ENCODE data around the gene NME9.

Gene NME9

DNA sequence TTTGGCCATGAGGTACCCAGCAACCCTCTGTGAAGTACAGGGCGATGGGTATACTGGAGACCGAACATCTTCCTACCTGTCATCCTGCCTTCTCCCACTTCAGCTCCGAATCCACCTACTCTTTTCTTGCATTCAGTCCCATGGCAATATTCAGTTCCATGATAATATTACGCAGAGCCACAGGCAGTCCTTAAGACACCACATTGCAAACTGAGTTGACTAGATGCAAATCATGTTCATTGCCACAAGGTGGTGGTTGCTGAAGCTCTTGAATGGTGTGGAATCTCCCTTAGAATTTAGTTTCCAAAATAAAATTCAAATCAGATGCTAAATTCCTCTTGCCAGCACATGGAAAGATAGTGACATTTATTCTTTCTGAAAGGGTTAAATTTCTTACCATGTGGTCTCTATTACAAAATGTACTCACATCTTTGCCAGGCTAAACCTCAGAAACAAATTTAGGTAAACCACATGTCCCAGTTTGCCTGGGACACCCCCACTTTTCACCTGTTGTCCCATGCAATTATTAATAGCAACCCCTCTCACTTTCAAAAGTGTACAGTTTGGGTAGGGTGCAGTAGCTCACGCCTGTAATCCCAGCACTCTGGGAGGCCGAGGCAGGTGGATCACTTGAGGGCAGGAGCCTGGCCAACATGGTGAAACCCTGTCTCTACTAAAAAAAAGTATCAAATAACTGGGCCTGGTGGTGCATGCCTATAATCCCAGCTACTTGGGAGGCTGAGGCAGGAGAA, 1.7 kb upstream of the NME9 start:
- DNase-seq: no peak

DNA sequence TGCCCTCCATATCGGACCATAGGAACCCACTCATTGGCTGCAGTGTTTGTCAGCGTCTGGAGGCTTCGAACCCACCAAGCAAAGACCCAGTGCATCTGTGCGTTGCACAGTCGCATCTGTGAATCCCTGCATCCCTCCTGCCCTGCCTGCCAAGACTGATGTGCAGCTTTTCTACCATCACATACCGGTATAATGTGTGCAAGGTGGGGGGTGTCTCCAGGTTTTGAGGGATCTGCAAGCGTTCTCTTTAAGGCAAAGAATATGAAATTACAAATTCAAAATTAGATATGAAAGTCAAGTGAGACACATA, 288 bp upstream of the NME9 start:
- no peak for DNase-seq

DNA sequence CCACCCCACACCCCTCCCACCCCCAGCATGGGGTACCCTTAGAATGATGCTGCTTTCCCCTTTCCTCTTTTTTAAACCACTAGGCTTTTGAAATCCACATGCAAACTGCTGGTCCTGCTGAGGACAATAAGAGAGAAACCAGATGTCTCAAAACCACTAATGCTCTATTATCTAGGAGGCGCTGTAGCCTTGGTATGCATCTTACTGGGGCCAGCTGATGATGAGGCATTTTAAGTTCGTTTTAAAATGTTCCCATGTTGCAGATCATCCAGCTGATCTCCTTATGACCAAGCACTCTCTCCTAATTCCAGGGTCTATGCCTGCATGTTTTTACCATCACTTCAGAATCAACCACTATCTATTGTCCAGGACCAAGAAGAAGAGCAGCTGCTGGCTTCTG, 1.3 kb downstream of the NME9 start:
- no peak for DNase-seq

DNA sequence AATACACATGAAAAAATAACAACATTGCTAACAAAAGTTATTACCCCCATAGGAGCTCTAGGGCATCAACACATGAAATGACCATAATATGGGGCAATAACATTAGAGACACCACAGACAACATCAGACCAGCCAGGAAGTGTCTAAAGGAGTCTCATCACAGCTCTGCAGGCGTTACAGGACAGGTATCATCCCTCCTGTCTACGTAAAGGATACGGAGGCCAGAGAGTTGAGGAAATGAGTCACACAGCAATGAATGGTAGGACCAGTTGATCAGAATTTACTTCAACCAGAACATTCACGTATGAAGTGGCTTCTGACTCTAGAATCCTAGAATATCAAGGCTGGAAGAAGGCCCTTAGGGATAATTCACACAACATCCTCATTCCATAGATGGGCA, 1.8 kb downstream of the NME9 start:
- DNase-seq: no peak

DNA sequence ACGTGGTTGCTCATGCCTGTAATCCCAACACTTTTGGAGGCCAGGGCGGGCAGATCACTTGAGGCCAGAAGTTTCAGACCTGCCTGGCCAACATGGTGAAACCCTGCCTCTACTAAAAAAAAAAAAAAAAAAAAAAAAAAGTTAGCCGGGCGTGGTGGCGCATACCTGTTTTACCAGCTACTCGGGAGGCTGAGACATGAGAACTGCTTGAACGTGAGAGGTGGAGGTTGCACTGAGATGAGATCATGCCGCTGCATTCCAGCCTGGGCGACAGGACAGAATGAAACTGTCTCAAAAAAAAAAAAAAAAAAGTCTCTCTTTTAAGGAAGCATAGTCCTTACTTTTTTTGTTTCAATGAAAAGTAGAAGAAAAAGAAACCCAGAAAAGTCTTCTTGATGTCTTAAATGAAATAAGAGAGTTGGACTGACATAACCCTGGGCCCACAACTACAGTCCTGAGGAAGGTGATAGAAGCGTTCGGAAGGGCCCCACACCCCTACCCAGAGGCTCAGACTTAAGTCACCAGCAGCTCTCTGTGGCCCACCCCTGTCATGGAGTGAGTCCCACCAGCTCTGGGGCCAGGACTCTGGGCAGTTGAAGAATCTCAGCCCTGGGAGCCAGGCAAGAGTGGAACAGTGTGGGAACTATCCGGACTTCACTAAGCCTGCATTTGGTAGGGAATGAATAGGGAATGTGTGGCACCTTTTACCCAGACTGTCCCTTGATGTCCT, 2.6 kb downstream of the NME9 start:
- no peak for DNase-seq

DNA sequence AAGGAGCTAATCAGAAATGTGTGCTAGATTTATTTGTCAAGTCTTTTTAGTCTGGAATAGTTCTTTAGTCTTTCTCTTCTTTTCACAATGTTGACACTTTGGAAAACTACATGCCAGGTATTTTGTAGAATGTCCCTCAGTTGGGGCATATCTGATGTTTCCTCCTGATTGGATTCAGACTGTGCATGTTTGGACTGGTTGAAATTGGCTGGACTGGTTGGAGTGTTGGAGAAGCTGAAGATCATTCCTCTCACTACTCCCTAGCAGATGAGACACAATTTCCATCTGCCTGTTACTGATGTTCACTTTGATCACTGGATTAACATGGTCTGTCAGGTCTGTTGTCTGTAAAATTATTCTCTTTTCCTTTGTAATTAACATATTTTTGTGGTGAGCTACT, 3.7 kb downstream of the NME9 start:
- DNase-seq: no peak

DNA sequence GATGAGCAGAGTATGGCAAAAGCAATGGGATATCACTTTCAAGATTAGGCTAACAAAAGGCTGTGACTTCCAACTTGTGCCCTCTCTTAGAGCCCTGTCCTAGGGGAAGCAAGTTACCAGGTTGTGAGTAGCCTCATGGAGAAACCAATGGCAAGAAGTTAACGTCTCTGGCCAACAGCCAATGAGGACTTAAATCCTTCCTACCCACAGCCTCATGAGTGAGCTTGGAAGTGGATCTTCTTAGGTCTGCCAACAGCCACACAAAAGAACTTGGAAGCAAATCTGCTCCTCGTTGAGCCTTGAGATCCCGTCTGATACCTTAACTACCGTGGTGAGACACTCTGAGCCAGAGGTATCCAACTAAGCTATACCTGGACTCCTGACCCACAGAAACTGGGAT, 5.7 kb downstream of the NME9 start:
- no peak for DNase-seq

DNA sequence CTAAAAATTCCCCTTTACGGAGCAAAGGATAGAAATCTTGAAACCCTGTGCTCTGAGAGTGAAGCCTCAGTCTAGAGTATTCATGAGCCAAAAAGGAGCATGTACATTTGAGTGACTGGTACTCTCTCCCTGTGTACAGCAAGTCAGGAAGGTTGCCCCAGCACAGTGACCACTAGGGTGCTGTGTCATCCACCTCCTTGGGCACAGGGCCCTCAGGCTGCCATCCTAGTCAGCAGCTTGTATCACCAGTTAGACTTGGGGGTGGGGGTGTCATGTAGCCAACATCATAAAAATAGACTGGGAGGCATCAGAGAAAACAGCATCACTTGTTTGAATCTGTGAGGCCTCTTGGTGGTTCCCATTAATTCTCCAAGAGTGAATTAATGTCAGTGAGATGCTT, 12.0 kb downstream of the NME9 start:
- no peak for DNase-seq

DNA sequence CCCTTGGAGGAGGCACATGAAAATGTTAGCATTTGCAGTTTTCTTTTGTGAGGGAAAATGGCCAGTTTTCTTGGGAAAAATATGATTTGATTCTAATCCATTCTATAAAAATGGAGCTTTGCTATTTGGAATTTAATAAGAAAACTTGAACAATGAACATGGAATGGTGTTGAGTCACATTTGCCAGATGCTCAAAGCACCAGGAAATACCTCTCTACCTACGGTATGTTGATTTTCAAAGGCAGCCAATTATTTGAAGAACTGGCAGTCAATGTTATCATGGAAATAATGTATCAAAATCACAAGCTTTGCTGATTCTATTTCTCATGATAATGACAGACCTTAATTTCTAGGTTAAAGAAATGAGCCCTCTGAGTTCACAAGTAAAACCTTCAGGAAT, 14.9 kb downstream of the NME9 start:
- DNase-seq: no peak

DNA sequence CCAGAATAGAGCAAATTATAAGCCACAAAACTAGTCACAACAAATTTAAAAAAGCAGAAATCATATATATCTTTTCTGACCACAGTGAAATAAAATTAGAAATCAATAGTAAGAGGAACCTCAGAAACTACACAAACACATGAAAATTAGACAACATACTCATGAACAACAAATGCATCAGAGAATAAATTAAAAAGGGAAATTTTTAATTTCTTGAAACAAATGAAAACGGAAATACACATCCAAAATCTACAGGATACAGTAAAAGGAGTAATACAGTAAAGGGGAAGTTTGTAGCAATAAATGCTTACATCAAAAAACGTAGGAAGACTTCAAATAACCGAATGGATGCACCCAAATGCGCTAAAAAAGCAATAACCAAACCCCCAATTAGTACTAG, 19.2 kb downstream of the NME9 start:
- no peak for DNase-seq

DNA sequence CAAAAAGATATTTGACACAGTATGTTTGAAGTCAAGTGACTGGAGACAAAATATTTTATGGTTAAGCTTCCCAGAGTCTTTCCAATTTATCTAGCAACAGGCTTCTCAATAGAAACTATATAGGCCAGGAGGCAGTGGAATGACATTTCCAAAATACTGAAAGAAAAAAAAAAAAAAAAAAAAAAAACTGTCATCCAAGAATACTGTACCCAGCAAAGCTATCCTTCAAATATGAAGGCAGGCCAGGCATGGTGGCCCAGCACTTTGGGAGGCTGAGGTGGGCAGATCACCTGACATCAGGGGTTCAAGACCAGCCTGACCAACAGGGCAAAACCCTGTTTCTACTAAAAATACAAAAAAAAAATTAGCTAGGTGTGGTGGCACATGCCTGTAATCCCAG, 20.9 kb downstream of the NME9 start:
- DNase-seq: no peak

DNA sequence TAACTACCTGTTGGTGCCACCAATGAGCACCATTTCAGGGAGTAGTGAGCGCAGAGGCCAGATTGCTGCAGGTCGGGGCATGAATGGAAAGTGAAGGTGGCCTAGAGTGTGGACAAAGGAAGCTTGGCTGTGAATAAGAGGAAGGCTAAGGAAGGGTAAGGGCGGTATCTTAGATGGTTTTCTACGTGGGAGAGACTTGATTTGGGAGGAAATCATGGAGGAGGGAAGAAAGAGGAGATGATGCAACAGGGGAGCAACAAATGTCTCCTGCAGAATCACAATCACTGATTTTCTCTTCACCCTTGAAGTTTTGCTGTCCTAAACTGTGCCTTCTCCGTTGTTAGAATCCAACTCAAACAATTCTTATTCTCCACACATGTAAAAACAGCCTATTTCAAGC, 21.8 kb downstream of the NME9 start:
- DNase-seq: no peak

DNA sequence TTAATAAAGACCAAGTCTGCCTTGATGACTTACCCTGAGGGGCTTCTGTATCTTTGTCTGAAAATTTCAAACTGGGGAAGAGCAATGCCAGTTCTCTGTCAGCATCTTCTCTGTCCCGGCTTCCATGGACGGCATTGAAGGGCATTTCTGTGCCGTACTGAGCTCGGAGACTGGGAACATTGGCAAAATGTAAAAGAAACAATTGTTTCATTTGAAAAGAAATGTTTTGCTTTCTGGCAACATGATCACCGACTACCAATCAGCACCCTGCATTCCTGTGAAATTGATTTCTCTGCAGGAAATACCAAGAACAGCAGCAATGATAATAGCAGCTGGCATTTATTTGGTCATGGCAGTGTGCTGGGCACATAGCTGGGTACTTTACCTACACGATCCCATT, 26.2 kb downstream of the NME9 start:
- DNase-seq: no peak

DNA sequence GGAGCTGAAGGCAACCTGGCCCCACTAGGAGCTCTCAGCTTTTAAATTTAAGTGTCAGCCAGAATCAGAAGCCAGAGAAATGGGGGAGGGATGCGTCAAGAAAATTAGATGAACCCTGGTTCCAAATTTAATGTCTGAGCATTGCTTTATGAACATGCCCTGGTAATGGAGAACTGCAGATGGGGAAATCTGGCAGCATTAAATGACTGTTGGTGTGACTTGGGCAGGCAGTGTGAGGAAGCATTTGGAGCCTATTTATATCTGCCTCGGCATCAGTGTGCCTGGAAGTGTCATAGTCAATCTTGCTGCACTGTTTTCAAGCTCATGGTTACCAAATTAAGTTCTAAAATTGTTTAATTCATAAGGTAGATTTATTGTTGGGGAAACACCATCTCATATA, 29.0 kb downstream of the NME9 start:
- no peak for DNase-seq

DNA sequence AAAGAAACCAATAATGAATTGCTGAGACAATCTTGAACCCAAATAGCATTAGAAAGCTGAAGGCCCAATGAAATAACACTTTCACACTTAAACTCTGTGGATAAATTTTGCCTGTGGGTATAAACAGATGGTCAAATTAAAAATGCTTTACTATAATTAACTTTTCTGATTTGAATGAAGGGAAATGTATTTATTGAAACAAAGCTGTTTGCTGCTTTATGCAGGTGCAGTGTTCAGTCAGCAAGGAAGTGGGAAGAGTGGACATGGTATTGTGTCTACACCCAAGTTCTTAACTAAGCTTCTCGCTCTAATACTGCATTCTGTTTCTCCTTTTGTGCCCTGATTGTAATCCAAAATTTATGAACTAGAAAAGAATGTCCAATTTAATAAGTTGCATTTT, 31.8 kb downstream of the NME9 start:
- no peak for DNase-seq

DNA sequence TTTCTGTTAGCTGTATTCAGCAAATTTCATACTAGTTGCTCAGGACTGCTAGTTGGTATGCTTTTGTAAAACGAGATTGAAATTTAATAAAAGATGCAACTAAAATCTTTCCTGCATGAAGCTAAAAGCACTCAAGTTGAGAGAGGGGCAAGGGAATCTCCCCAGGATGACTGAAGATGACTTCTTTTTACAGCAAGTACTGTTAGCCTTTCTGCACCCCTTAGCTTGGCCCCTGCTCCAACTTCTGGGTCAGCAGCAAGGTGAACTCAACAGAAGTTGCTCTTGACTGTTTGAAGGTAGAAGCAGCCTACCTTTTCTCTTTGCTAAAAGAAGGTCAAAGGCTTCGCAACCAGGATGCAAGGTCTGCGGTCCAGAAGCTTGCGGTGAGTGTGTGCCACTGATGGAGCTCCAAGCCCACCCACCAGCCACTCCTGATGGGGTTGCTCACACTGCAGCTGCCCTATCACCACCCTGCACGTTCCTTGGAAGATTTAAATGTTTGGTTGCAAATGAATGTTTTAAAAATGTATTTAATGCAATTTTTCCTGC, 32.5 kb downstream of the NME9 start:
- DNase-seq: no peak

DNA sequence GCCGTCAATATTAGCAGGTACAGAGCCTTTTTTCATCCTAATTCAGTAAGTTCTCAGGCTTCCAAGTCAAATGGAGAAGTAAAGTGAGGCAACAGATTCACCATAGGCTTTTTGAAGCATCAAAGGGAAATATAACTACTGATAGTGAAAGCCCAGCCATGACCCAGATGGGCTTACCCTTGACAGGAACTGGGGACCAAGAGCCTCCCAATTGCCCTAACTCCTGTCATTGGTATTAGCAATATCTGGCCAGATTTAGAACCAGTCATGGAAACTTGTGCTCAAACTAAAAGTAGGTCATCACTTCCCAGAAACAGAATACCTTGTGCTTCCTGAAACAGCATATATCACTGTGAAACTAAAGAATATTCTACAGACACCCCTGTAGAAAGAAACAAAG, 33.0 kb downstream of the NME9 start:
- no peak for DNase-seq

DNA sequence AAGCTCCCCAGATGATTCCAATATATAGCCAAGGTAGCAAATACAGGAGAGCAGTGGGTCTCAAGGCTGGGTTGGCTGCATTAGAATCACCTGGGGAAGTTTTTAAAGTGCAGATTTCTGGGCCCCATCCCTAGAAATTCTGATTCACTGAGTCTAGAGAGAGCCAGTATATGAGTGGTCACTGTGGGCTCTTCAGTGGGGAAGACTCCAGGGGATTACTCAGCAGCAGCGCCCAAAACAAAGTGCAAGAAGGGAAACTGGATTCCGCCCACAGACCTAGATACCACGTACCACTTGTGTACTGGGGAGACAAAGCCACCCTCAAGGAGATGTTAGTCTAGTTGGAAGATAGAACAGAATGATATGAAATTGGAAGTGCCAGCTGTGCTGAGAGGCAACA, 40.0 kb downstream of the NME9 start:
- no peak for DNase-seq

DNA sequence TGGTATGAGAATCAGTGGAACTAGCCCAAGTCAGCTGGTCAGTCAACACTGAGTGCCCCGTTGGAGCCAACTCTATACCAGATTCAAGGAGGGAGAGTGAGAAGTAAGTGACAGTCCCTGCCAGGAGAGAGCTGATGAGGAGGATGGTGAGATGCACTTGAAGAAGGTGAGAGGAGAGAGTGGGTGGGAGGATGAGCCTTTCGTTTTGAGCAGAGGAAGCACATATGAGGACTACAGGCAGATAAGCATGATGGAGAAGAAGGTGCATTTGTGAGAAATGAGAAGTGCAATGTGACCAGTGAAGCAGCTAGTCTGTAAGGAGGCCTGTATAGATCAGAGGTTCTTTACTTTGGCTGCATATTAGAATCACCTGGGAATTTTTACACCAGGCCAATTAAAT, 40.4 kb downstream of the NME9 start:
- no peak for DNase-seq

DNA sequence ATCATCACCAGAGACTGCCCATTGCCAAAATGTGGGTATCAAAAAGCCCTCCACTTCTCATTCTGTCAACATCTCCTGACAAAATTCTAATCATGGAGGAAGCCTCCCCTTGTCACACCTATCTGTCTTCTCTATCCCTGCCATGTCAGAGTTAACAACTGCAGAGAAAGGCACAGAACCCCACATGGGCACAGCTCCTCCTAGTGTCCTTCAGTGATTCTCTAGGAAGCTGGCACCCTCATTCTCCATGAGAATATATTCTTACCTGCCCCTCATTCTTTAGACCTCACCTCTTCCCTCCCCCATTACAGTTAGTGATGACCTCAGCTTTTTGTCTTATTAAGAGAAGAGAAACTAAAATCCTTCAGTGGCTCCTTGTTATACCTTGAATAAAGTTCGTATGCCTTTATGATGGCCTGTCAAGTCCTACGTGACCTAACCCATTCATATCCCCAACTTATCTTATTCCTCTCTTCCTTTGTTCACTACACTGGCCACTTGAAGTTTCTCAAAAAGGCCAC, 44.6 kb downstream of the NME9 start:
- no peak for DNase-seq

DNA sequence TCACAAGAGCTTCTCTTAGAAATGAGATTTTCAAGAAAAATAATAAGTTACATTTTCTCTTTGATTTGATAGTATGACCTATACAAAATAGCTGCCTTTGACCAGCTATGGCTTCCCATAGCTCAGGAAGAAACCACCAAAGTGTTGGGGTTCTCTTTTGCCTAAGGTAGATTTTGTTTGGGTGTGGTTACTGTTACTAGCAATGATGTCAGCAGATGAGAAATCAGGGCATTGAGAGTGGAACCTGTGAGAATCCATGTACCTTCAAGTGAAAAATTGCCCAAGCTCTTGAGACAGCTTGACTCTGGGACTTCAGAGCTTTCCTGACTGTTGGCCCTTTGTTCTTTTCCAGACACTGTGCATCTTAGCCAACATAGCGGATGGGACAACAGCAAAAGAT, 45.6 kb downstream of the NME9 start:
- DNase-seq: no peak

DNA sequence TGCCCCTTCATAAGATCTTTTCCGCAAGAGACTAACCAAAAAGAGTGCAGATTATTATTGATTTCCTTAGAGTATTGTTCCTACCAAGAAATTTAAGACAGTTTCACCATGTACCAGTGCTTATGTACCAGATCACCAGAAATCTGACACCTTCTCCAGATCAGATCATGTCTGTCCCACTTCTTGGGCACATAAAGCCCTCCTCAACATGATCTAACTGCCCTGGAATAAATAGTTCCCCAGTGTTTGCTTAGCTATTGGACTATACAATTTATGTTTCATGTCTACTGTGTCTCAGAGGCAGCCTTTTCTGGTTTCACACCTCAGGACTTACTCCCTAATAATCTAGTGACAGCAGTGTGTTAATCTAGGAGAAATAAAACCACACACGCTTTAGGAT, 46.8 kb downstream of the NME9 start:
- no peak for DNase-seq

DNA sequence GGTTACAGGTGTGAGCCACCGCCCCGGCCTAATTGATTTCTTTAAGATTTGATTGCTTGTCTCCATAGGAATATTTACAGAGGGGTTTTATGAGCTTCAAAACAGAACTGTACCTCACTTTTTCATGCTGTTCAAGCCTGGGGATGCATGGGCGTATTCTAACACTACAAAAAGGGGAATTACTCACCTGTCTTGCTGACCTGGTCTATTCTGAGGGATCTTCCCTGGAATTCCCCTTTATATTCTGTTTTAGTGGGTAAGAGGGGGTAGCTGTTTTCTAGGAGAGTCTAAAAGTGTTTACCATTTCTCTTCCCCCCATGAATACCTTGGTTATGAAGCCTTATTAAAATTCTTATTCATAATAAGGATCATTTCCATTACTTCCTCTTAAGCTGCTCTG, 48.1 kb downstream of the NME9 start:
- no peak for DNase-seq

DNA sequence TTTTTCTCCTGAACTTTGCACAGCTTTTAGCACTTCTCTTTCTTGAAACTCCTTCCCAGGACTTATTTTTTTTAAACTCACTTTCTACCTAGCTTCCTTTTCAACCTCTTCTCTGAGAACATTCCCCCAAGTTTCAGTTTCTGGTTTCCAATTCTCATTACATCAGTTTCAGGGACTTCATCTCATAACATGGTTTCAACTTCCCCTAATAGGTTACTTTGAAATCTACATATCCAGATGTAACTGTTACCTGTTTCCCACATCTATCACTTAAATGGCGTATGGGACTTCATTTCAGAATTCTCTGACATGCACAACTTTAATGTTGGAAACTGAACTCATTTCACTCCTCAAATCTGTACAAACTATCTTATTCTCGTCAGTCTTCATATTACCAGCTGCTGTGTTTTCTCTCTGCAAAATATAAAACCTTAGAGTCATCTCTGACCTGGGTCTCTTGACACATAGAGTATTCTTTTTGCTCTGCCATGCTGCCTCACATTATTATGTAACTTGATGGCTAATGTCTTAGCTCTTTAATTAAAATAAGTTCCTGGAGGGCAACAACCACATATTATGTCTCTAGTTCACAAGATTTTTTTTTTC, 58.4 kb downstream of the NME9 start:
- DNase-seq: no peak

Measured in activated T-cell treated with anti-CD3 and anti-CD28 coated beads for 4 hours (primary cell).